Activated CD8-positive, alpha-beta T cell treated with anti-CD3 and anti-CD28 coated beads, Interleukin-2, amount 10 ng/mL, durations not matched to agents 7 days and 5 days (primary cell): ENCODE data around the gene CLEC6A. TPM values are rescaled to one million over a fixed set of nuclear protein-coding genes. Genes with fewer than 3 reads are reported as not detected.
"Not testable (repeated sequence)": the region's sequence is repeated elsewhere in the genome, so short reads cannot be mapped to it uniquely, and the experiment has no call there.

Source experiments
- ATAC-seq: fragments of 150-1000 bp; cut with Tn5 transposase; one replicate; pipeline ENCODE4 v1.10.0; 2021; ENCODE audit warnings: moderate library complexity
- CTCF ChIA-PET: fragments of 350-600 bp; sonication (Branson Sonifier 250); formaldehyde crosslinking; loops from one replicate; lab custom pipeline; 2021; ENCODE audit warnings: antibody characterized with exemption; lab: Charles Lee
- POLR2A ChIA-PET: fragments of 350-600 bp; sonication (Branson Sonifier 250); formaldehyde crosslinking; loops from one replicate; lab custom pipeline; 2021; ENCODE audit warnings: antibody characterized with exemption; lab: Charles Lee
- DNase-seq: peaks from one replicate; pipeline ENCODE4 v3.0.0-alpha.2; 2020
- H3K27ac Mint-ChIP-seq: one replicate; pipeline ENCODE4 v1.8.0; 2021; ENCODE audit warnings: mild to moderate bottlenecking, mixed read lengths
- H3K27me3 Mint-ChIP-seq: one replicate; pipeline ENCODE4 v1.8.0; 2021; ENCODE audit warnings: low read depth, mixed read lengths
- H3K36me3 Mint-ChIP-seq: one replicate; pipeline ENCODE4 v1.8.0; 2021; ENCODE audit warnings: low read depth, mixed read lengths
- H3K4me1 Mint-ChIP-seq: one replicate; pipeline ENCODE4 v1.8.0; 2021; ENCODE audit warnings: low read depth, mixed read lengths
- H3K4me3 Mint-ChIP-seq: one replicate; pipeline ENCODE4 v1.8.0; 2021; ENCODE audit warnings: mild to moderate bottlenecking, mixed read lengths
- H3K9me3 Mint-ChIP-seq: one replicate; pipeline ENCODE4 v1.8.0; 2022; ENCODE audit warnings: mixed read lengths; ENCODE audit not compliant: insufficient read depth
- total RNA-seq, 2 experiments: library from RNA; stranded (reverse); gene quantifications; one replicate each; pipeline ENCODE4 v1.2.3, GENCODE V29; 2021

CLEC6A gene
- total RNA-seq, 2 experiments from 2014 or later: not detected

- Mint-ChIP-seq H3K4me1 (no peaks in the 10 kb centered on the region), H3K27me3 (peaks cover 33% of the 10 kb centered on the region), H3K9me3 (no peaks in the 10 kb centered on the region), H3K27ac (no peak overlapping the region), H3K4me3 (no peak overlapping the region), H3K36me3 (no peaks in the 10 kb centered on the region)
- CTCF ChIA-PET: no interaction called here
- no peak for DNase-seq
- POLR2A ChIA-PET: no interaction called here
- no peak for ATAC-seq
These were observed 5.7 kb downstream of the CLEC6A start for GRCh38 chr12:8461426-8461825.

GRCh38 chr12:8465301-8465996, 9.7 kb downstream of the CLEC6A start:
- Mint-ChIP-seq H3K27ac (no peak overlapping the region), H3K36me3 (no peaks in the 10 kb centered on the region), H3K27me3 (peaks cover 35% of the 10 kb centered on the region), H3K4me3 (no peak overlapping the region), H3K9me3 (peaks cover 14% of the 10 kb centered on the region), H3K4me1 (no peaks in the 10 kb centered on the region)
- CTCF ChIA-PET: no interaction called here
- POLR2A ChIA-PET: no interaction called here
- DNase-seq (no peak), ATAC-seq (no peak)

GRCh38 chr12:8466241-8466640, 10.5 kb downstream of the CLEC6A start:
- Mint-ChIP-seq H3K9me3 (peaks cover 14% of the 10 kb centered on the region), H3K4me3 (no peak overlapping the region), H3K4me1 (no peaks in the 10 kb centered on the region), H3K27me3 (peaks cover 34% of the 10 kb centered on the region), H3K36me3 (no peaks in the 10 kb centered on the region), H3K27ac (no peak overlapping the region)
- no peak for ATAC-seq
- CTCF ChIA-PET: no interaction called here
- no peak for DNase-seq
- POLR2A ChIA-PET: no interaction called here

- peaks cover 62% of the 10 kb centered on the region for H3K27me3 Mint-ChIP-seq
- ATAC-seq: no peak
- POLR2A ChIA-PET: no interaction called here
- no peaks in the 10 kb centered on the region for H3K4me1 Mint-ChIP-seq
- H3K4me3 Mint-ChIP-seq: no peak overlapping the region
- CTCF ChIA-PET: no interaction called here
- peaks cover 14% of the 10 kb centered on the region for H3K9me3 Mint-ChIP-seq
- no peak overlapping the region for H3K27ac Mint-ChIP-seq
- no peak for DNase-seq
- H3K36me3 Mint-ChIP-seq: no peaks in the 10 kb centered on the region
These were observed 15.3 kb downstream of the CLEC6A start for GRCh38 chr12:8471090-8471489.

- no peaks in the 10 kb centered on the region for H3K4me1 Mint-ChIP-seq
- ChIA-PET CTCF (no interaction called here), POLR2A (interaction anchor here (0.6 kb wide), 1 partner anchor 192 kb away, joined by 3 read pairs; no protein-coding TSS in a partner anchor)
- ATAC-seq (no peak), DNase-seq (no peak)
- peaks cover 43% of the 10 kb centered on the region for H3K27me3 Mint-ChIP-seq
- H3K9me3 Mint-ChIP-seq: no peaks in the 10 kb centered on the region
- no peak overlapping the region for H3K27ac Mint-ChIP-seq
- H3K4me3 Mint-ChIP-seq: no peak overlapping the region
- no peaks in the 10 kb centered on the region for H3K36me3 Mint-ChIP-seq
These were observed 19.9 kb downstream of the CLEC6A start for GRCh38 chr12:8475508-8476203.

DNA sequence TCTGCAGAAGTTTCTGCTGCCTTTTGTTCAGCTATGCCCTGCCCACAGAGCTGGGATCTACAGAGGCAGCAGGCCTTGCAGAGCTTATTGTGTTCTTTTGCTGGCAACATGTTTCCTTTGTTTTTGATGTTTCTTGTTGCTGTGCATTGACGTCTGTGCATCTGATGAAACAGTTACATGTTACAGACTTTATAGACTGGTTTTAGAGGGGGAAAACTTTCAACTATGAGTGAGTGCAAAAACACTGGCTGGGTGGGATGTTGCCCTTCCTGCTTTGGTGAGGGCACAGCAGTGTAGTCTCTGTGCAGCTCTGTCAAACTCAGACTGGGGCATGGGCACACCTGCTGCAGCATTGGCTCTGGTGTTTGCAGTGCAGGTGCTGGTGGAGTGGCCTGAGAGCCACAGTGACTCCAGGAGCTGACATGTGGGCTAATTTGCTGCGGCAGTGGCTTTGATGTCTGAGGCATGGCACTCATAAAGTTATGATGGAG, 26.9 kb downstream of the CLEC6A start:
- peaks cover 13% of the 10 kb centered on the region for H3K27me3 Mint-ChIP-seq

DNA sequence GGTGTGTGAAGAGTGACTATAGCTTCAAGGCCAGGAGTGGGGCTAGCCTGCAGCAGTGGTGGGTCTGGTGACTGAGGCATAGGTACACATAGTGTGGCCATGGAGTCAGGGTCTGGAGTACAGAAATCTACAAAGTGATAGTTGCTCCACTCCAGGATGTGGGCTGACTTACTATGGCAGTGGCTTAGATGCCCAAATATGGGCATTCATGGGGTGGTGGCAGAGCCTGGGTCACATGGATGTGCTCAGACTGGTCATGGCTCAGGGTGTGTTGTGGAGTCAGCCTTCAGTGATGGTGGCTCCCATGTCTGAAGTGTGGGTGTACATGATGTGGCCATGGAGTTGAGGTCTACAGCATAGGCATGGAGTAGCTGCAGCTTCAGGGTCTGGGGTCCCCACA, 27.3 kb downstream of the CLEC6A start:
- ATAC-seq (peak; percentile 89), DNase-seq (peak; percentile 65)
- Mint-ChIP-seq H3K4me1 (peaks cover 20% of the 10 kb centered on the region), H3K27ac (peak overlapping the region; percentile 79), H3K36me3 (peaks cover 10% of the 10 kb centered on the region), H3K9me3 (peaks cover 4% of the 10 kb centered on the region), H3K27me3 (peaks cover 11% of the 10 kb centered on the region), H3K4me3 (no peak overlapping the region)
- CTCF ChIA-PET: no interaction called here
- POLR2A ChIA-PET: no interaction called here

More for the DNA sequence above, 26.9 kb downstream of the CLEC6A start:
- POLR2A ChIA-PET: no interaction called here
- CTCF ChIA-PET: interaction anchor here (1.4 kb wide), 1 partner anchor 11 kb away, joined by 4 read pairs; no protein-coding TSS in a partner anchor
- no peak for DNase-seq
- H3K9me3 Mint-ChIP-seq: peaks cover 3% of the 10 kb centered on the region
- peak; percentile 63 for ATAC-seq
- H3K4me3 Mint-ChIP-seq: no peak overlapping the region
- peak overlapping the region; percentile 79 for H3K27ac Mint-ChIP-seq
- H3K36me3 Mint-ChIP-seq: peaks cover 9% of the 10 kb centered on the region
- H3K4me1 Mint-ChIP-seq: peaks cover 20% of the 10 kb centered on the region

GRCh38 chr12:8491646-8492530, 36.1 kb downstream of the CLEC6A start:
- ChIA-PET CTCF (interaction anchor here (1.0 to 3.1 kb wide), 6 partner anchors 10 to 102 kb away, joined by 3 to 14 read pairs (median 4); no protein-coding TSS in a partner anchor), POLR2A (no interaction called here)
- H3K27me3 Mint-ChIP-seq: peaks cover 30% of the 10 kb centered on the region
- peaks cover 16% of the 10 kb centered on the region for H3K36me3 Mint-ChIP-seq
- ATAC-seq (no peak), DNase-seq (no peak)
- peak overlapping the region; percentile 55 for H3K4me3 Mint-ChIP-seq
- peaks cover 7% of the 10 kb centered on the region for H3K9me3 Mint-ChIP-seq
- peak overlapping the region; percentile 79 for H3K27ac Mint-ChIP-seq
- peaks cover 42% of the 10 kb centered on the region for H3K4me1 Mint-ChIP-seq

DNA sequence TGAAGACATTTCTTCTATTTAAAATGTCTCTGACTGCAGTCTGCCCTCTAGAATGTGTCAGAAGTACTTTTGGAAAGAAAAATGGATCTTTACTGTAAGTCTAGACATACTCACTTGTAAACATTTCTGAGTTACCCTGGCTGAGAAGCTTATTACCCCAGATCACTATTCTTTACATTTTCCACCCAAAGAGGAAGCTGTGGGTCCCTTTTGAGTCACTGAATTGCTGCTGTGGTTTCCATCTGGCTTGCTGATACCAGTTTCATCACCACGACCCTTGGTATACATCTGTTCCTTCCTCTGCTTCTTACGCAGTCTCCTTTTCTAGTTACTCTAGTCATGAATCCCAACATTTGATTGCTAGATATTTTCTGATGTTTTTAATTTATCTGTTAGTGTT, 37.3 kb downstream of the CLEC6A start:
- DNase-seq: peak; percentile 83
- H3K27ac Mint-ChIP-seq: peak overlapping the region; percentile 79
- ChIA-PET CTCF (interaction anchor here (1.1 to 3.1 kb wide), 5 partner anchors 9 to 39 kb away, joined by 3 to 14 read pairs (median 4); no protein-coding TSS in a partner anchor), POLR2A (no interaction called here)
- peak; percentile 98 for ATAC-seq
- H3K36me3 Mint-ChIP-seq: peaks cover 15% of the 10 kb centered on the region
- H3K4me1 Mint-ChIP-seq: peaks cover 42% of the 10 kb centered on the region
- H3K4me3 Mint-ChIP-seq: peak overlapping the region; percentile 55
- peaks cover 33% of the 10 kb centered on the region for H3K27me3 Mint-ChIP-seq
- peaks cover 6% of the 10 kb centered on the region for H3K9me3 Mint-ChIP-seq

DNA sequence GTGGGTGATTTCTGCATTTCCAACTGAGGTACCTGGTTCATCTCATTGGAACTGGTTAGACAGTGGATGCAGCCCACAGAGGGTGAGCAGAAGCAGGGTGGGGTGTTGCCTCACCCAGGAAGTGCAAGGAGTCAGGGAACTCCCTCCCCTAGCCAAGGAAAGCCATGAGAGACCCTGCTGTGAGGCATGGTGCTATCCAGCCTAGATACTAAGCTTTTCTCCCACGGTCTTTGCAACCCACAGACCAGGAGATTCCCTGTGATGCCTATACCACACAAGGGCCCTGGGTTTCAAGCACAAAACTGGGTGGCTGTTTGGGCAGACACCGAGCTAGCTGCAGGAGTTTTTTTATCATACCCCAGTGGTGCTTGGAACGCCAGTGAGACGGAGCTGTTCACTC, 39.9 kb downstream of the CLEC6A start:
- DNase-seq, ATAC-seq, H3K9me3 Mint-ChIP-seq, H3K27ac Mint-ChIP-seq, POLR2A ChIA-PET, H3K4me3 Mint-ChIP-seq: not testable (repeated sequence)
- Mint-ChIP-seq H3K4me1 (peaks cover 42% of the 10 kb centered on the region), H3K27me3 (peaks cover 30% of the 10 kb centered on the region), H3K36me3 (peaks cover 13% of the 10 kb centered on the region)
- CTCF ChIA-PET: interaction anchor here (1.4 kb wide), 1 partner anchor 554 kb away, joined by 3 read pairs; no protein-coding TSS in a partner anchor

DNA sequence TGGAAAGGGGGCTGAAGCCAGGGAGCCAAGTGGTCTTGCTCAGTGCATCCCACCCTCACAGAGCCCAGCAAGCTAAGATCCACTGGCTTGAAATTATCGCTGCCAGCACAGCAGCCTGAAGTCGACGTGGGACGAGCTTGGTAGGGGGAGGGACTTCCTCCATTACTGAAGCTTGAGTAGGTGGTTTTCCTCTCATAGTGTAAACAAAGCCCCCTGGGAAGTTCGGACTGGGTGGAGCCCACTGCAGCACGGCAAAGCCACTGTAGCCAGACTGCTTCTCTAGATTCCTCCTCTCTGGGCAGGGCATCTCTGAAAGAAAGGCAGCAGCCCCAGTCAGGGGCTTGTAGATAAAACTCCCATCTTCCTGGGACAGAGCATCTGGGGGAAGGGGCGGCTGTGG, 40.3 kb downstream of the CLEC6A start:
- ATAC-seq, H3K27ac Mint-ChIP-seq, DNase-seq, H3K4me3 Mint-ChIP-seq, POLR2A ChIA-PET, H3K9me3 Mint-ChIP-seq: not testable (repeated sequence)
- Mint-ChIP-seq H3K36me3 (peaks cover 13% of the 10 kb centered on the region), H3K4me1 (peaks cover 41% of the 10 kb centered on the region), H3K27me3 (peaks cover 30% of the 10 kb centered on the region)
- CTCF ChIA-PET: interaction anchor here (1.4 kb wide), 1 partner anchor 553 kb away, joined by 3 read pairs; no protein-coding TSS in a partner anchor
